IMR-90 (cell line): ENCODE data around the gene SLC12A7.

Experiments used
- CEBPB ChIP-seq: IDR thresholded peaks from 2 replicates; pipeline ENCODE4 v1.6.1; 2012; ENCODE audit warnings: low read depth, low read length, improper control_type of control experiment
- CTCF ChIP-seq: conservative IDR thresholded peaks from 2 replicates; pipeline ENCODE4 v1.5.1; 2012; ENCODE audit warnings: mild to moderate bottlenecking, low read depth, low read length, improper control_type of control experiment
- ELK1 ChIP-seq: fragments of 150-350 bp; IDR thresholded peaks from 2 replicates; pipeline ENCODE4 v1.6.1; 2016; ENCODE audit warnings: low read depth, mild to moderate bottlenecking, low read length, moderate library complexity, borderline replicate concordance
- FOS ChIP-seq: fragments of 150-350 bp; IDR thresholded peaks from 2 replicates; pipeline ENCODE4 v1.6.1; 2016; ENCODE audit warnings: low read depth, low read length
- MAFK ChIP-seq: IDR thresholded peaks from 2 replicates; pipeline ENCODE4 v1.6.1; 2012; ENCODE audit warnings: low read depth, low read length, improper control_type of control experiment
- MAZ ChIP-seq: IDR thresholded peaks from 2 replicates; pipeline ENCODE4 v1.6.1; 2012; ENCODE audit warnings: low read depth, mild to moderate bottlenecking, low read length, improper control_type of control experiment, moderate library complexity, borderline replicate concordance
- NFE2L2 ChIP-seq: fragments of 150-350 bp; IDR thresholded peaks from 2 replicates; pipeline ENCODE4 v1.6.1; 2016; ENCODE audit warnings: low read depth, mild to moderate bottlenecking, low read length
- POLR2A ChIP-seq: IDR thresholded peaks from 2 replicates; pipeline ENCODE4 v1.6.1; 2012; ENCODE audit warnings: mild to moderate bottlenecking, low read depth, low read length
- RAD21 ChIP-seq: IDR thresholded peaks from 2 replicates; pipeline ENCODE4 v1.6.1; 2012; ENCODE audit warnings: low read length, improper control_type of control experiment
- RCOR1 ChIP-seq: IDR thresholded peaks from 2 replicates; pipeline ENCODE4 v1.6.1; 2012; ENCODE audit warnings: mild to moderate bottlenecking, low read length, improper control_type of control experiment; ENCODE audit not compliant: insufficient replicate concordance
- RFX5 ChIP-seq: IDR thresholded peaks from 2 replicates; pipeline ENCODE4 v1.8.0; 2012; ENCODE audit warnings: low read depth, mild to moderate bottlenecking, low read length, moderate library complexity
- SMC3 ChIP-seq: fragments of 150-350 bp; IDR thresholded peaks from 2 replicates; pipeline ENCODE4 v1.6.1; 2016; ENCODE audit warnings: low read depth, mild to moderate bottlenecking, antibody characterized with exemption, low read length, moderate library complexity

GRCh38 chr5:1116109-1116740 lies 4.4 kb upstream of the SLC12A7 start:
- TF ChIP-seq CTCF (no peak), NFE2L2 (no peak), MAZ (no peak), MAFK (no peak), FOS (no peak), RFX5 (no peak), POLR2A (no peak), RAD21 (no peak), SMC3 (no peak), ELK1 (no peak), CEBPB (no peak), RCOR1 (no peak)
